Esophagus muscularis mucosa (tissue), 4 donors: ENCODE data around the gene GPATCH8. TPM values are rescaled to one million over a fixed set of nuclear protein-coding genes. Genes with fewer than 3 reads are reported as not detected.

ENCODE experiments used
- DNase-seq: peaks from one replicate; pipeline ENCODE4 v3.0.0-alpha.2; 2017; ENCODE audit errors: extremely low spot score
- H3K27ac ChIP-seq, 4 donors: fragments of 200-600 bp; sonication (generic); replicated peaks in 1 of 4; 1 replicate in 3 of 4; 2 replicates in 1 of 4; pipeline ENCODE4 v1.5.1; 2016 to 2019; ENCODE audit warnings: mild to moderate bottlenecking in 1 of 4
- H3K27me3 ChIP-seq, 4 donors: fragments of 200-600 bp; sonication (generic); one replicate each; pipeline versions ENCODE4 v1.5.1 to v1.6.0; 2016 to 2019
- H3K36me3 ChIP-seq, 4 donors: fragments of 200-600 bp; sonication (generic); one replicate each; pipeline ENCODE4 v1.5.1; 2016 to 2019
- H3K4me1 ChIP-seq, 4 donors: fragments of 200-600 bp; sonication (generic); one replicate each; pipeline ENCODE4 v1.5.1; 2016 to 2019
- H3K4me3 ChIP-seq, 4 donors: fragments of 200-600 bp; sonication (generic); 1 replicate in 2 of 4; 2 replicates in 2 of 4; pipeline ENCODE4 v1.5.1; 2016 to 2019; ENCODE audit warnings: mild to moderate bottlenecking in 4 of 4, moderate library complexity in 1 of 4
- H3K9me3 ChIP-seq, 4 donors: fragments of 200-600 bp; sonication (generic); 1 replicate in 3 of 4; 2 replicates in 1 of 4; pipeline ENCODE4 v1.5.1; 2016 to 2019
- EP300 ChIP-seq: sonication (generic); formaldehyde crosslinking; IDR thresholded peaks from one replicate; pipeline ENCODE4 v1.6.1; 2017; ENCODE audit warnings: antibody characterized with exemption
- POLR2A ChIP-seq: fragments of 450-650 bp; IDR thresholded peaks from one replicate; pipeline ENCODE4 v1.6.1; 2017; ENCODE audit warnings: antibody characterized with exemption, moderate library complexity, mild to moderate bottlenecking, low read depth
- POLR2AphosphoS5 ChIP-seq, 2 donors: sonication (generic); formaldehyde crosslinking; IDR thresholded peaks; one replicate each; pipeline ENCODE4 v1.6.1; 2017; ENCODE audit warnings: antibody characterized with exemption in 2 of 2
- WGBS: methylation state at CpG from one replicate; pipeline ENCODE4 v1.1.5; 2018; 5-methylcytosine and 5-hydroxymethylcytosine counted together
- intact Hi-C: fragments of 100-400 bp; cut with DNase I; formaldehyde crosslinking; loops from one replicate; pipeline ENCODE4 v1.15.1; 2023
- total RNA-seq, 4 donors: library from RNA; depleted of rRNA; stranded (reverse); fragments of >200 nt; gene quantifications; one replicate each; pipeline versions ENCODE4 v1.1.0 to v1.2.1, GENCODE V29; 2016
- TF ChIP-seq, protein P1 (sequence below), 3 experiments: fragments of 200-600 bp in 2 of 3; fragments of 450-650 bp in 1 of 3; sonication (generic) in 2 of 3; IDR thresholded peaks; one replicate each; pipeline ENCODE4 v1.5.1; 2017 to 2019; ENCODE audit warnings: antibody characterized with exemption in 3 of 3, mild to moderate bottlenecking in 2 of 3, moderate library complexity in 1 of 3

Gene GPATCH8
- total RNA-seq, 4 donors from 2014 or later = 21.0 to 51.1 (median 27.9) TPM

DNA sequence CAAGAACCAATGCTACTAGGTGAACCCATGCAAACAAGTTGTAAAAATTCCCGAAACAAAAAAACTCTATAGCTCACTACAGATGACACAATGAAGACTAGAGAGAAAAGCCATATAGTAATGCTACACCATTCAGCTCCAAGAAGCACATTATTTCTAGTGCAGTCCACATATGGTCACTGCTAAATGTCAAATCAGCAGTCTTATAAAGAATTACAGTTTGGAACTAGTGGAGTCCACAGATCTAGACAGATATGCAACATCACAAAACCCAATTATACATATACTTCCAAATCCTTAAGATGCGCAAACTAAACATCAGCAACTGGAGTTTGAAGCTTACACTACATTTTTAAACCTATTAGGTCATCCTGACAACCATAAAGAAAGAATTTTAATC is 33.5 kb downstream of the GPATCH8 start:
- no peak for DNase-seq
- TF ChIP-seq POLR2A = no peak
- no peak for TF ChIP-seq POLR2AphosphoS5 (IDR thresholded peaks at IDR 0.05)
- TF ChIP-seq, protein P1, sequence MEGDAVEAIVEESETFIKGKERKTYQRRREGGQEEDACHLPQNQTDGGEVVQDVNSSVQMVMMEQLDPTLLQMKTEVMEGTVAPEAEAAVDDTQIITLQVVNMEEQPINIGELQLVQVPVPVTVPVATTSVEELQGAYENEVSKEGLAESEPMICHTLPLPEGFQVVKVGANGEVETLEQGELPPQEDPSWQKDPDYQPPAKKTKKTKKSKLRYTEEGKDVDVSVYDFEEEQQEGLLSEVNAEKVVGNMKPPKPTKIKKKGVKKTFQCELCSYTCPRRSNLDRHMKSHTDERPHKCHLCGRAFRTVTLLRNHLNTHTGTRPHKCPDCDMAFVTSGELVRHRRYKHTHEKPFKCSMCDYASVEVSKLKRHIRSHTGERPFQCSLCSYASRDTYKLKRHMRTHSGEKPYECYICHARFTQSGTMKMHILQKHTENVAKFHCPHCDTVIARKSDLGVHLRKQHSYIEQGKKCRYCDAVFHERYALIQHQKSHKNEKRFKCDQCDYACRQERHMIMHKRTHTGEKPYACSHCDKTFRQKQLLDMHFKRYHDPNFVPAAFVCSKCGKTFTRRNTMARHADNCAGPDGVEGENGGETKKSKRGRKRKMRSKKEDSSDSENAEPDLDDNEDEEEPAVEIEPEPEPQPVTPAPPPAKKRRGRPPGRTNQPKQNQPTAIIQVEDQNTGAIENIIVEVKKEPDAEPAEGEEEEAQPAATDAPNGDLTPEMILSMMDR (IDR thresholded peaks at IDR 0.05) = no peak
- TF ChIP-seq EP300 = no peak
- Histone ChIP-seq H3K27ac (no peak overlapping the region), H3K9me3 (no peaks in the 10 kb centered on the region), H3K27me3 (no peaks in the 10 kb centered on the region), H3K4me3 (no peak overlapping the region), H3K4me1 (peaks cover 10 to 35% (median 29%) of the 10 kb centered on the region in 4 donors), H3K36me3 (peaks cover 5 to 19% (median 12%) of the 10 kb centered on the region in 4 donors)
- intact Hi-C loops = no loop called here
- 98% methylated on average over 2 of the region's 2 CpGs for WGBS

GRCh38 chr17:44467108-44467507 is 36.1 kb downstream of the GPATCH8 start:
- TF ChIP-seq POLR2A (no peak), POLR2AphosphoS5 (IDR thresholded peaks at IDR 0.05) (no peak)
- 16% methylated on average over 3 of the region's 3 CpGs for WGBS
- Histone ChIP-seq H3K4me1 (peaks cover 10 to 53% (median 46%) of the 10 kb centered on the region in 4 donors), H3K27ac (no peak overlapping the region), H3K27me3 (no peaks in the 10 kb centered on the region), H3K4me3 (no peak overlapping the region), H3K9me3 (no peaks in the 10 kb centered on the region), H3K36me3 (peaks cover 0 to 17% (median 4%) of the 10 kb centered on the region in 4 donors)
- intact Hi-C loops = no loop called here
- no peak for DNase-seq

- Histone ChIP-seq H3K4me1 (peaks cover 10 to 53% (median 46%) of the 10 kb centered on the region in 4 donors), H3K27me3 (no peaks in the 10 kb centered on the region), H3K4me3 (no peak overlapping the region), H3K9me3 (no peaks in the 10 kb centered on the region), H3K27ac (no peak overlapping the region), H3K36me3 (peaks cover 0 to 24% (median 8%) of the 10 kb centered on the region in 4 donors)
- intact Hi-C loops = no loop called here
- no peak for DNase-seq
- TF ChIP-seq, protein P1 (IDR thresholded peaks at IDR 0.05) = no peak
- no peak for TF ChIP-seq EP300
- no peak for TF ChIP-seq POLR2AphosphoS5 (IDR thresholded peaks at IDR 0.05)
- no peak for TF ChIP-seq POLR2A
Measured at GRCh38 chr17:44466339-44466738, 36.9 kb downstream of the GPATCH8 start.

DNA sequence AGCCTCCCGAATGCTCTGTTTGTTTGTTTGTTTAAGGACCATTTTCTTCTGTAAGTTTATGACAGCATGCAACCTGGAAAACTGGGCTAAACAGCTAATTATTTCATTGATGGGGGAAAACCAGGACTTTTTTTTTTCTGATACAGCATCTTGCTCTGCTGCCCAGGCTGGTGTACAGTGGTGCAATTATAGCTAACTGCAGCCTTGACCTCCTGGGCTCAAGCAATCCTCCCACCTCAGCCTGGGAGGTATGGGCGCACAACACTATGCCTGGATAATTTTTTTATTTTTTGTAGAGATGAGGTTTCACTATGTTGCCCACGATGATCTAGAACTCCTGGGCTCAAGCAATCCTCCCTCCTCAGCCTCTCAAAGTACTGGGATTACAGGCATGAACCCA is 37.3 kb downstream of the GPATCH8 start:
- intact Hi-C loops = no loop called here
- Histone ChIP-seq H3K4me1 (peaks cover 10 to 53% (median 46%) of the 10 kb centered on the region in 4 donors), H3K9me3 (no peaks in the 10 kb centered on the region), H3K27me3 (no peaks in the 10 kb centered on the region), H3K27ac (no peak overlapping the region), H3K4me3 (no peak overlapping the region), H3K36me3 (peaks cover 0 to 27% (median 9%) of the 10 kb centered on the region in 4 donors)
- 84% methylated on average over 3 of the region's 3 CpGs for WGBS
- TF ChIP-seq, protein P1 (IDR thresholded peaks at IDR 0.05) = no peak
- TF ChIP-seq EP300 = no peak
- no peak for TF ChIP-seq POLR2AphosphoS5 (IDR thresholded peaks at IDR 0.05)
- no peak for TF ChIP-seq POLR2A
- DNase-seq = no peak

GRCh38 chr17:44465276-44465675 is 37.9 kb downstream of the GPATCH8 start:
- intact Hi-C loops = no loop called here

More at GRCh38 chr17:44465276-44465675, 37.9 kb downstream of the GPATCH8 start:
- no peak for DNase-seq
- no peak overlapping the region for H3K27ac ChIP-seq
- no peak overlapping the region for H3K4me3 ChIP-seq
- no peak for TF ChIP-seq EP300
- TF ChIP-seq POLR2A = no peak
- TF ChIP-seq POLR2AphosphoS5 (IDR thresholded peaks at IDR 0.05) = no peak
- TF ChIP-seq, protein P1 (IDR thresholded peaks at IDR 0.05) = no peak
- 94% methylated on average over 2 of the region's 2 CpGs for WGBS
- H3K27me3 ChIP-seq = no peaks in the 10 kb centered on the region
- peaks cover 10 to 58% (median 46%) of the 10 kb centered on the region in 4 donors for H3K4me1 ChIP-seq
- no peaks in the 10 kb centered on the region for H3K9me3 ChIP-seq
- H3K36me3 ChIP-seq = peaks cover 0 to 27% (median 9%) of the 10 kb centered on the region in 4 donors
